Stimulated activated CD4-positive, alpha-beta T cell treated with anti-CD3 and anti-CD28 coated beads, Interleukin-2, amount 100 ng/mL, for 4 hours (primary cell): ENCODE results near the gene MYZAP.

Experiments
- DNase-seq: peaks from one replicate; pipeline ENCODE4 v3.0.0-alpha.2; 2020; ENCODE audit warnings: low read depth

MYZAP gene

GRCh38 chr15:57562196-57562769 lies 29.4 kb upstream of the MYZAP start:
- no peak for DNase-seq

- no peak for DNase-seq
Observed at GRCh38 chr15:57563416-57563815, 28.3 kb upstream of the MYZAP start.

- no peak for DNase-seq
Observed at GRCh38 chr15:57565311-57565710, 26.4 kb upstream of the MYZAP start.

GRCh38 chr15:57566834-57567233 lies 24.9 kb upstream of the MYZAP start:
- no peak for DNase-seq

GRCh38 chr15:57567891-57568290 lies 23.8 kb upstream of the MYZAP start:
- DNase-seq = no peak

- no peak for DNase-seq
Observed at GRCh38 chr15:57568299-57568698, 23.4 kb upstream of the MYZAP start.

- DNase-seq = no peak
Observed at GRCh38 chr15:57570340-57570739, 21.4 kb upstream of the MYZAP start.

GRCh38 chr15:57570994-57571393 lies 20.7 kb upstream of the MYZAP start:
- DNase-seq = no peak

GRCh38 chr15:57571725-57572124 lies 20.0 kb upstream of the MYZAP start:
- no peak for DNase-seq

- DNase-seq = no peak
Observed at GRCh38 chr15:57572468-57572867, 19.2 kb upstream of the MYZAP start.

- DNase-seq = no peak
Observed at GRCh38 chr15:57573151-57573550, 18.6 kb upstream of the MYZAP start.

- DNase-seq = no peak
Observed at GRCh38 chr15:57575363-57575762, 16.3 kb upstream of the MYZAP start.

GRCh38 chr15:57578288-57578900 lies 13.3 kb upstream of the MYZAP start:
- DNase-seq = no peak

GRCh38 chr15:57580428-57580827 lies 11.3 kb upstream of the MYZAP start:
- no peak for DNase-seq

- DNase-seq = no peak
Observed at GRCh38 chr15:57580866-57581265, 10.8 kb upstream of the MYZAP start.

- no peak for DNase-seq
Observed at GRCh38 chr15:57582090-57582489, 9.6 kb upstream of the MYZAP start.

GRCh38 chr15:57583282-57583681 lies 8.4 kb upstream of the MYZAP start:
- DNase-seq = no peak

GRCh38 chr15:57583720-57584119 lies 8.0 kb upstream of the MYZAP start:
- no peak for DNase-seq

GRCh38 chr15:57586661-57587424 lies 4.9 kb upstream of the MYZAP start:
- DNase-seq = no peak

- DNase-seq = no peak
Observed at GRCh38 chr15:57589281-57589680, 2.4 kb upstream of the MYZAP start.

- DNase-seq = no peak
Observed at GRCh38 chr15:57589754-57590153, 1.9 kb upstream of the MYZAP start.

- no peak for DNase-seq
Observed at GRCh38 chr15:57591237-57591821, 375 bp upstream of the MYZAP start.

GRCh38 chr15:57592426-57592825 lies 722 bp downstream of the MYZAP start:
- DNase-seq = no peak
